GM10847 (cell line): Measurements from ENCODE around the gene PARN.

ENCODE experiments used
- POLR2A ChIP-seq: IDR thresholded peaks from 2 replicates; pipeline ENCODE4 v1.6.1; 2011; ENCODE audit not compliant: insufficient read length; ENCODE audit errors: extremely low read depth

Gene PARN

DNA sequence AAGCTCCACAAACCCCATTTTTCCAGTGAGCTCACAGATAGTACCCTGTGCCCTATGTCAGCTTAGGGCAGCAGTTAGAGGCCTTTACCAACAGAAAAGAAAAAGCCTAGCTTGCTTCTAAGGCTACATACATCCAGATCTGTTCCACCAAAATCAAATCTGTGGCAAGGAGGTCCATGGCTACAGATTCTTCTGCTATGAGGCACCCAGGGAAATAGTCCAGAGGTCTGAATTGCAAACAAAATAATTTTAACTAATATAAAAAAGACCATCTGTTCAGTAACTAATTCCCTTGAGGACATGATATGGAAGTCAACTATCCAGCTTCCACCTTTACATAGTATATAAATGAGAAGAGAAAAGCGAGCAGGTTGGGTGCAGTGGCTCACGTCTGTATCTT is 129.3 kb downstream of the PARN start:
- TF ChIP-seq POLR2A, result no peak

DNA sequence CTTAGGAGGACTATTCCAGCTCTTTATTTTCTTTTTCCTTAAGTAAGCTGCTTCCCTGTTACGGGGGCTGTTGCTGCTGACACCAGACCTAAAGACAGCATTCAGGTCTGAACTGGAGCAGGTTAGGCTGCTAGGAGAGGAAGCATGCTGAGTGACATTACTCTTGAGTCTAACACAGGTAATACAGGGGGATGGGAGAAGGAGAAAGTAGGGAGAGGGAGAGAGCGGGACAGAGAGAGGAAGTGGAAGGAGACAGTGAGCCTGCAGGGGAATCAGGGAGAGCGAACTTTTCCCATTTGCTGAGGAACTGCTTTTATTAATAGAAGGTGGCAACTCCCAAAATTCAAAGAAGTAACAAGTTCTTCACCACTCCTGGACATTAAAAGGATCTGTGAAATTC is 130.9 kb downstream of the PARN start:
- no peak for TF ChIP-seq POLR2A

DNA sequence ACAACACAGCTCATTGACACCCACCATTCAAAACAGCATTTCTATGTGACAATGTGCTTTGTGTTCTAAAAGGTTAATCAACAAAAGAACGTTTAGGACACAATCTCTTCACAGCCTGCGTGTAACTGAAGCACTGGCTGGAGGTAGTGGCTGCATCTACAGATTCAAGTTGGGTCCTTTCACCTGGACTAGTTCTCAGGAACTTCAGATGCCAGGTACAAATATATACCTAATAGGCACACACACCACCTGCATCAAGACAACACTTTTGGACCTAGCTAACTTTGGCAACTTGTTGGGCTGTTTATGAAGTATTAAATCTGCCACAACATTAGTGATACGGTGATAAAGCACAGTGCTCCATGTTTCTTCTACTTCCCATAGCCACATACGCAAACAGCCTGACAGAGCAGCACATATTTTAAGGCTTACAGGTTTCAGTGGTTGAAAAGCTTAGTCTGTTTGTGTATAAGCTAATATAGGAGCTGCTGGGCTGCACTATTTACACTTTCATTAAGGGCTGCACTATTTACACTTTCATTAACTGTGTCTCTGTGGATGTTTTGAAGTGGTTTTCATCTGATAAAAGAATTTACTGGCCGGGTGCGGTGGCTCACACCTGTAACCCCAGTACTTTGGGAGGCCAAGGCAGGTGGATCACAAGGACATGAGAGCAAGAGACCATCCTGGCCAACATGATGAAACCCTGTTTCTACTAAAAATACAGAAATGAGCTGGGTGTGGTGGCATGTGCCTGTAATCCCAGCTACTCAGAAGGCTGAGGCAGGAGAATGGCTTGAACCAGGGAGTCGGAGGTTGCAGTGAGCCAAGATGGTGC is 132.6 kb downstream of the PARN start:
- TF ChIP-seq POLR2A, result no peak

DNA sequence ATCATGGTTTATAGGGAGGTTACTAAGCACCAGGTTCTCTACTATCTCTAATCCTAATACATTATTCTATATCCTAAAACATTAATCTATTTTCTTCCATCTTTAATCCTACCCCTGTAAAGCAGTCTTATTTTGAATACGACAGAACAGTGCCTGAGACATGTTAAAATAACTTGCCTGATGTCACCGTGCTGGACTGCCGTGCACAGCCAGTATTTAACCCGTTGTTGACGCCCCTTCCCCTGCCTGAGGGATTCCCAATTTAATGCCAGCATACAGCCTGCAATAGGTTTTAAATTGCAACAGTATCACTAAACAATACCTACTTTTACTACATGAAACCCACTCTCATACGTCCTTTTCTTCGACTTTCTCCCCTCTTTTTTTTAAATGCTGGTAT is 133.3 kb downstream of the PARN start:
- TF ChIP-seq POLR2A, result no peak

DNA sequence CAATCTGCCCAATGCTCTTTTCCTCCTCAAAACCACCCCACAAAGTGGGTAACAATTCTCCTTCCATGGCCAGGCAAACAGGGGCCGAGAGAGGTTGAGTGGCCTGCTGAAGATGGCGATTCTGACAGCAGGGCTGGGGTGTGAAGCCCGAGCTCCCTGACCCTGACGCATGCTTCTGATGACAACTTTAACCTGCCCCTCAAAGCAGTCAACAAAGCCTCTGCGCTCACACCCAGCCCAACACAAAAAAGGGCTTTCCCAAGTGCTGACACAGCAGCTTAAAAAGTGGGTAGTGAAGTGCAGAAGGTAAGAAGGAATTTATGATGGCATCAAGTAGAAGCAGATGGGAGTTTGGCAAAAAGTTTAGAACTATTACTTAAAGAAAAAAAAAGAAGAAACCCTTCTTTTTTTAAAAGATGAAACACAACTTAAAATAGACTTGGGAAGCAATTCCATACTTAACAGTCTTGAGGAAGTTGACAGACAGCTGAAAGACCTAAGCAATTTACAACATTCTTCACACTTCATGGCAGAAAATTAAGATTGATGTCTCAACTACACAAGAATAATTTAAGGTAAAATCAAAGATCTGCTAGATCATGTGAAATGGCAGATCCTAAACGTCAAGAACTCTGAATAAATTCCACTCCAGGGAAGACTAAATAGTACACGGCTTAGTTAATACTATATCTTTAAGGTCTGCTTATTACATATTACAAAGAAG is 133.9 kb downstream of the PARN start:
- TF ChIP-seq POLR2A, result no peak

DNA sequence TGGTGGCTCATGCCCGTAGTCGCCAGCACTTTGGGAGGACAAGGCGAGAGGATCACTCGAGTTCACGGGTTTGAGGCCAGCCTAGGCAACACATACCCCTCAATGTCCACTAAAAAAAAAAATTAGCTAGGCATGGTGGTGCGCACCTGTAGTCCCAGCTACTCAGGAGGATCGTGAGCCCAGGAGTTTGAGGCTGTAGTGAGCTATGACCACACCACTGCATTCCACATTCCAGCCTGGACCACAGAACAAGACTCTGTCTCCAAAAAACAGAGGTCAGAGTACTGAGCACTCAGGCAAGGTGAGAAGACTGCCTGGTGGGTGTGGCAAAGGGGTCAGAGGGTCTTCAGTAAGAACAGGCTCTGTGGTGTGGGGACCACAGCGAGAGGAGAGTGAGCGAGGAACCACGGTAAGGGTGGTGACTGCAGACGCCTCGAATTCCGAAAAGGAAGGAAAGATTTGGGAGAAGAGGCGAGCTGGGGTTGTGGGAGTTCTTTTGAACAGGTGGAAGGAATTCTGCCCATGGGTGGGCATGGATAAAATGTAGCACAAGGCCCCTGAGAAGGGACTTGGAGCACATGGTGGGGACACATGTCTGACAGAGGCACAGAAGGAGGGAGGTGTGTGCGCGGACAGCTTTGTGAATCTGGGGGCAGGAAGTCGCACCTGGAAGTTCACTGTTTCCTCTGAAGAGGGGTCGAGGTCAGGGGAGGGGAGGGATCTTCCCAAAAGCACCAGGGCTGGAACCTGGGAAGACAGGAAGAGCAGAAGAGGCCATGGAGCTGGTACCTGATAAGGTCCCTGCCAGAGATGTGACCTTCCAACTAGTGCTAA is 134.6 kb downstream of the PARN start:
- no peak for TF ChIP-seq POLR2A

DNA sequence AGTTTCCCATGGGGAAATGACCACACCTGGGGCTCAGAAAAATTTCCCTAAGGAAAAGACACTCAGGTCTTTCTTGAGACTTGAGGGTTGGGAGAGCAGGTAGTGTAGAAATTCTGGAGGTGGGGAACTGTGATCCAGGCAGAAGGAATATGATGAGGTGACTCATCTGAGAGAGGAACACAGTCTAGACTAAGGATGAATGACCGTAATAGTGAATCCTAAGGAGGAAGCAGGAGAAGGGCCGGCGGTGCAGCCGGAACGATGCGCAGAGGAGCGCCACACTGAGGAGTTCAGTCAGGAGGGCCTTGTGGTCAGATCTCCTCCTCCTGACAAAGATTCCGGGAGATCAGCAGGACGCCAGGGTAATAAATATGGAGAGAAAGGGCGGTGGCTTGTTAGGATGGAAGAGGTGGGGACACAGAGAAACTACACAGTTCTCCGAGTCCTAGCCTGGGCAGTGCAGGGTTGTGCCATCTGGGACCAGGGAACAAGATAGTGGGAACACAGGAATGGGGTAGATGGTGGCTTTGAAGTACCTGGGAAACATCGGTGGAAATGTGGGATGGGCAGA is 135.6 kb downstream of the PARN start:
- no peak for TF ChIP-seq POLR2A

DNA sequence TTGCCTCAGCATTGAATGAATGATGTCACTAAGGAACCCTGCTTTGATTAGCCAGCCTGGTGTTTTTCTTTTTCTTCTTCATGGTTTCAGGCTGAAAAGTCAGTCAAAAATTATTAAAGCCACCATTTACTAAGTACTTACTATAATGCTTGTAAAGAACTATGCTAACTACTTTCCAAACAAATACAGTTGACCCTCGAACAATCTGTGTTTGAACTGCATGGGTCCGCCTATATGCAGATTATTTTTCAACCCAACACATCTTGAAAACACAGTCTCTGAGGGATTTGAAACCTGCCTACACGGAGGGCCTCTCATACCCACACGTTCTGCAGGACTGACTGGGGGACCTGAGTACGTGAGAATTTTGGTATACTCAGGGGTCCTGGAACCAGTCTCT is 136.3 kb downstream of the PARN start:
- no peak for TF ChIP-seq POLR2A

DNA sequence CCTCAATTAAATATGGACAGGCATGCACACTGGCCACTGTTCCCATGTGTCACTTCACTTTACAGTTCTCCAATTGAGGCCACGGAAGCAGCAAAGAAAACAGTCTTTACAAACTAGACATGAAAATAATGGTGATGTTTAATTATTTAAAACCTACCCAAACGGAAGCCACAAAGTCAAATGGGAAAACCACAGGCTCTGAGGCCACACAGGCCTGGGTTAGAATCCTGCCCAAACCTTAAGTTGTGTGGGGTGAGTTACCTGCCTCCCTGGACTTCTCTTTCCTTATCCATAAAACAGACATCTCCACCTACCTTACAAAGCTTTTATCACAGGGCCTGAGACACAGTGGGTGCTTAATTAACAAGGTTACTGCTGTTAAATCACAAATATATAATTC is 137.4 kb downstream of the PARN start:
- TF ChIP-seq POLR2A, result no peak

DNA sequence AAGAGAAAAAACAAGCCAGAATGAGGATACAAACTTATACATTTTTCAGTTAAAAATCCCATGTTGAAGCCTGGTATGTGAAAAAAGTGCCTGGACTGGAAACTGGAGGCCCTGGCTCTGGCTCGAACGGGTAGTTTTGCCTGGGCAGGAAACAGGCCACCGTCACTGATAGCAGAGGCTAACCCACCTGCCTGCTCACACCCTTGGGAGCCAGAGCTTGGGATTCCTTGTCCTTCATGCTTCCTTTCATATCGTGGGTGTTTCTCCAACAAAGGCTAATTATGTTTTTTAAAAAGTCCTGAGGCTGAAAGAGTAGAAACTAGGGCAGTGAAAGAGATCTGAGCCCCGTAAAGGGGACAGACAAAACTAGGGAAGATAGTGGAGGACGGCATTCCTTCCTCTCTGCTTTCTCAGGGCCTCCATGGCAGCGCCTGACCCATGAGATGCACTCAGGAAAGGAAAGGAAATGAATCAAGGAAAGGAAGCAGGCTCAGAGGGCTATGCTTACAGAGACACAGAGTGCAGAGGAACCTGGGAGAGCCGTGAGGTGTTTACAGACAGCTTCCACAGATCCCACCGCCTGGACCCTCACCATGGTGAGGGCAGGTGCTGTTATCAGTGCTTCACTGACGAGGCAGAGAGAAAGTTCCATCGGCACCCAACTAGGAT is 138.1 kb downstream of the PARN start:
- no peak for TF ChIP-seq POLR2A

DNA sequence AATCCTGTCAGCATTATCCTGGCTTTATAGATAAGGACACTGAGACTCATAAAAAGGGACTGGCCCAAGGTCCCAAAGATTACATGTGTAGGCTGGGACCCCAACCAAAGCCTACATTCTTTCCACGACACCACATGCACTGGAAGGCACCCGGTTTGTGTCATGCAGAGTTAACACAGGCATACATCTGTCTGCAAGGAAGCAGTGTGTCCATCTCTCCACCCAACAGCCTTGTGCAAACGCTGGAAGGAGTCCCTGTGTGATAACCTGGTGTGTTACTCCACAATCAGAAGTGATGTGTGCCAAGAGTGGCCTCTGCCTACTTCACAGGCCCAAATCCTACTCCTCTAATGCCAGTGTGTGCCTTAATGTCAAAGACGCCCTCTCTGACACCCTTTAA is 139.8 kb downstream of the PARN start:
- TF ChIP-seq POLR2A, result no peak

DNA sequence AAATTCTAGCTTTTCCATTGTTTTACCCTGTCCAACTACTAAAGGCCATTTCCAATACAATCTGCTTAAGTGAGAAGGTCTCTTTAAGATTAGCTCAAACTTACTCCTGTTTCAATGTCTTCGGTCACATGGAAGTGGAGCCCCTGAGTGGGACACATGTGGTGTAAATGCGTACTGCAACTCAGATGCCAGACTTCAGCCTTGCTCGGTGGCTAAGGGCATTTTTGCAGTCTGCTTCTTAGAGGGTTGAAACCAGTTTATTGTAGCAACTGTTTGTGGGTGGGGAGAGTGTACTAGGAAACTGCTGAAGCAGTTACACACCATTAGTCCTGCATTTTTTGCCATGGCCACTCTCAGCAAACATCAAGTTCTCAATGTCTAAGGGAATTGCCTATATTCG is 140.6 kb downstream of the PARN start:
- TF ChIP-seq POLR2A, result no peak

DNA sequence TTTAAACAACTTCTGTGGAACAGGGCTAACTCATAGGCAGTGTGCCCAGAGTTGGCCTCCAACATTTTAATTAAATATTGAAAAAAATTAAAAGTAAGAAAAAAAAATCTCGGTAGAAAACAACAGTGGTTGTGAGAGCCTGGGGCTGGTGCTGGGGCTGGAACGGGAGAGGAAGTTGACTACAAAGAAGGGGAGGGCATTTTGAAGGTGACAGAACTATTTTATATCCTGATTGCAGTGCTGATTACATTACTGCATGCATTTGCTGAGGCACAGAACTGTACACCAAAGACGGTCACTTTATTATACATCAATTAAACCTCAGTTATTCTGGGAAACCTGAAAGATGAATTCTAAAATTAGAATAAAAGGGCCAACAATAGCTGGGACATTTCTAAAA is 142.5 kb downstream of the PARN start:
- no peak for TF ChIP-seq POLR2A

DNA sequence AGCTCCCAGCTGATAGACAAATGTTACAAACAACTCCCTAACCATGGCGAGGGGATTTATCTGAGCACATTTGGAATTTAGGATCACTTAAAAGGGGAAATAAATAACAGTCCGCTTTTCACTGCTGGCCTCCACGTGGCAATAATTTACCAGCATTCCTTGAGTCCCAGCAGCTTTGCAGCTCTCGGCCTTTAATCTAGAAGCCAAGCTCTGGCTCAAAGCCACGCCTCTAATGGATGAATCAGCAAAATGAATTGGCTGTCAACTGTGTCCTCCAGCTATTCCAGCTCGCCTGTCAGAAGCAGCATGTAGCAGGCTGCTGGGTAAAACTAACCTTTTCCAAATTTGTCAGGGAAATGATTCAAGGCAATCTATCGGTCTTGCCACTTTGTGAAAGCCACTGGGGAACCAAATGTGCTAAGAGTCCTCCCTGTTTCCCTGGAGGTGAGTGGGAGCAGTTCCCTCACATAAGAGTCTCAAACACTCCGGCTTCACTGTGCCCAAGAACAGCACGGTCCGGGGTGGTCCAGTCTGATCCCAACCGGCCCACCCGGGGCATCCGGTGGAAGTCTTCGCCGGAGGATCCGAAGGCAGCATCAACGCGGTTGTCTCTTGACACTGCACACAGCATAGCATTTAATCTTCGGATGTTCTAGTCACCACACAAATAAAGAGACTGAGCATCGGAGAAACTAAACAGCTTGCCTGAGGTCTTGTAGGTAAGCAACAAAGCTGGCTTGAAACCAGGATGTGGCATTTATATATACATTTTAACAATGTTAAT is 143.3 kb downstream of the PARN start:
- TF ChIP-seq POLR2A, result no peak
